ENCODE data around the gene TGFBRAP1. TPM values are rescaled to one million over a fixed set of nuclear protein-coding genes. Genes with fewer than 3 reads are reported as not detected.

TGFBRAP1 gene
- total and polyA plus RNA-seq, 9 of the 15 experiments (the other 6 are each of a cell fraction or from before 2014, with no cell fraction given), result 3.7 to 18.0 (median 11.0) TPM

GRCh38 chr2:105334211-105334610 lies 4.7 kb upstream of the TGFBRAP1 start (continued):
- TF ChIP-seq E2F5 (CRISPR knock-in tag; IDR thresholded peaks at IDR 0.05) (no peak), CHD2 (IDR thresholded peaks at IDR 0.05; ENCODE audit: low read depth, low read length) (no peak), TAL1 (IDR thresholded peaks at IDR 0.05) (peak; percentile 34; the same call in 1 of the 2 replicates), MEF2A (IDR thresholded peaks at IDR 0.05; ENCODE audit: control insufficient read depth, low read depth, low read length) (no peak)

- Histone ChIP-seq H3K79me2 (ENCODE audit: control insufficient read depth, insufficient read depth, low read length) (peaks cover 49% of the 10 kb centered on the region), H3K27ac (ENCODE audit: extremely low read depth, low read depth, low read length) (peak overlapping the region; percentile 92), H3K4me2 (ENCODE audit: insufficient read depth, low read length) (peak overlapping the region; percentile 88), H3K4me3 (peak overlapping the region; percentile 59; the same call in 1 of the 2 replicates), H3K9me1 (ENCODE audit: control insufficient read depth, insufficient read depth, low read length) (no peaks in the 10 kb centered on the region), H3K4me1 (replicated peaks in 1 of 2; ENCODE audit: control insufficient read depth in 2 of 2, insufficient read depth in 2 of 2, low read length in 2 of 2) (peaks cover 17 to 46% of the 10 kb centered on the region in 2 experiments), H3K27me3 (ENCODE audit: control insufficient read depth in 2 of 2, insufficient read depth in 2 of 2, low read length in 2 of 2) (no peaks in the 10 kb centered on the region), H3K36me3 (ENCODE audit: control insufficient read depth, insufficient read depth, low read length) (peaks cover 8% of the 10 kb centered on the region; the same call in 2 of the 3 replicates), H3K9ac (ENCODE audit: insufficient read depth in 1 of 2, low read depth in 2 of 2, low read length in 2 of 2) (peak overlapping the region; percentile 82 to 88), H4K20me1 (replicated peaks; ENCODE audit: control insufficient read depth, insufficient read depth, low read length) (no peaks in the 10 kb centered on the region), H2AFZ (ENCODE audit: low read depth, low read length) (peak overlapping the region; percentile 91), H3K9me3 (replicated peaks; ENCODE audit: control insufficient read depth, insufficient read depth, low read depth, low read length) (no peaks in the 10 kb centered on the region)
- ChIA-PET POLR2A (interaction anchor here (0.6 to 3.5 kb wide), 7 partner anchors 8 to 390 kb away, joined by 3 to 20 read pairs (median 4); no protein-coding TSS in a partner anchor), CTCF (ENCODE audit: low intra/inter-chr PET ratio) (no interaction called here)
- peak in 2 of 4 experiments; percentile 44 to 58 for DNase-seq (ENCODE audit: extremely low read depth in 1 of 4, low spot score in 3 of 4)
- ATAC-seq, result peak; percentile 20
- no TSS peak for BruUV-seq (replicated peaks)
- WGBS (ENCODE audit: insufficient coverage, low coverage, missing lambda C conversion rate), result 16% methylated on average over 4 of the region's 4 CpGs
- intact Hi-C loops (cut with micrococcal nuclease) (no loop called here), in situ Hi-C loops (cut with MboI) (no loop called here)
- no peak for FAIRE-seq
- TF ChIP-seq ZNF717 (CRISPR knock-in tag; IDR thresholded peaks at IDR 0.05) (no peak), ZNF384 (IDR thresholded peaks at IDR 0.05; ENCODE audit: low read depth, low read length) (peak; percentile 53; the same call in 1 of the 2 replicates), SRF (CRISPR knock-in tag; IDR thresholded peaks at IDR 0.05) (no peak), YY1 (IDR thresholded peaks at IDR 0.05; ENCODE audit: borderline replicate concordance in 1 of 3, control insufficient read depth in 1 of 3, extremely low read depth in 1 of 3, insufficient read depth in 3 of 3, insufficient read length in 1 of 3, insufficient replicate concordance in 2 of 3, low read depth in 1 of 3, low read length in 2 of 3) (no peak), EP300 (IDR thresholded peaks at IDR 0.05; ENCODE audit: low read length) (no peak), JUND (IDR thresholded peaks at IDR 0.05; ENCODE audit: borderline replicate concordance, low read depth, low read length) (0 out of 2 replicates have a peak, but pooled peaks have one; percentile 14), JUND (tag; IDR thresholded peaks at IDR 0.05; ENCODE audit: borderline replicate concordance, low read depth, low read length) (peak; percentile 10; the same call in 1 of the 3 replicates), ETS2 (tag; IDR thresholded peaks at IDR 0.05; ENCODE audit: borderline replicate concordance, poor library complexity, severe bottlenecking) (no peak), CREB5 (CRISPR knock-in tag; IDR thresholded peaks at IDR 0.05) (no peak), CBFA2T3 (IDR thresholded peaks at IDR 0.05) (no peak), ZNF551 (CRISPR knock-in tag; IDR thresholded peaks at IDR 0.05) (no peak), ZNF280A (IDR thresholded peaks at IDR 0.05; ENCODE audit: low read depth, partially characterized antibody) (no peak)
These were observed 1.3 kb upstream of the TGFBRAP1 start for GRCh38 chr2:105330681-105331375.
